A549 (cell line): ENCODE data around the gene NIPBL. TPM values are rescaled to one million over a fixed set of nuclear protein-coding genes. Genes with fewer than 3 reads are reported as not detected.
"Not testable (repeated sequence)": the region's sequence is repeated elsewhere in the genome, so short reads cannot be mapped to it uniquely, and the experiment has no call there.

Source experiments
- ATAC-seq, 2 experiments: fragments of 200-7000 bp in 1 of 2; fragments of >200 bp in 1 of 2; cut with Nextera tagmentation in 1 of 2; cut with Tn5 transposase in 1 of 2; 3 replicates each; pipeline versions ENCODE4 v1.8.0 to v1.9.1; 2018 to 2020; ENCODE audit warnings: mild to moderate bottlenecking in 1 of 2, moderate library complexity in 1 of 2
- CTCF ChIA-PET: fragments of 300-600 bp; sonication (Branson Sonifier 250); formaldehyde crosslinking; extraction: SDS; loops from one replicate; lab custom pipeline; 2021; ENCODE audit warnings: antibody characterized with exemption, inconsistent platforms; lab: Yijun Ruan, JAX
- POLR2A ChIA-PET: fragments of 350-600 bp; formaldehyde crosslinking; extraction: SDS; loops from one replicate; lab custom pipeline; 2021; ENCODE audit warnings: antibody characterized with exemption, inconsistent platforms; lab: Yijun Ruan, JAX
- DNase-seq, 2 experiments: peaks; one replicate each; pipeline versions ENCODE4 v3.0.0 to v3.0.0-alpha.2; 2011 to 2016; ENCODE audit warnings: low read depth in 1 of 2, low spot score in 1 of 2
- FAIRE-seq: peaks from 2 replicates; lab custom pipeline; 2011; peaks lifted over from hg19 to GRCh38; lab: Jason Lieb, UNC
- H3K27ac ChIP-seq, 2 experiments: fragments of >200 bp; sonication (Bioruptor Twin); formaldehyde crosslinking; 3 replicates each; pipeline ENCODE4 v1.5.1; 2016 to 2017
- H3K4me1 ChIP-seq: fragments of >200 bp; sonication (Bioruptor Twin); formaldehyde crosslinking; 3 replicates; pipeline ENCODE4 v1.6.1; 2016
- H3K4me2 ChIP-seq: fragments of >200 bp; sonication (Bioruptor Twin); formaldehyde crosslinking; 3 replicates; pipeline ENCODE4 v1.6.1; 2016
- H3K4me3 ChIP-seq: fragments of >200 bp; sonication (Bioruptor Twin); formaldehyde crosslinking; 3 replicates; pipeline ENCODE4 v1.5.1; 2016
- H3K9me3 ChIP-seq: fragments of >200 bp; sonication (Bioruptor Twin); formaldehyde crosslinking; 3 replicates; pipeline ENCODE4 v1.6.1; 2016
- CBX8 ChIP-seq: fragments of 200-600 bp; sonication (generic); IDR thresholded peaks from 2 replicates; pipeline ENCODE4 v1.6.1; 2016
- EHF ChIP-seq: fragments of 250-450 bp; sonication (Bioruptor Pico); IDR thresholded peaks from 2 replicates; pipeline ENCODE4 v1.5.0; 2020; ENCODE audit warnings: mild to moderate bottlenecking
- HDAC2 ChIP-seq: fragments of 200-600 bp; sonication (generic); IDR thresholded peaks from 2 replicates; pipeline ENCODE4 v1.6.1; 2016
- KDM1A ChIP-seq: fragments of 200-600 bp; sonication (generic); IDR thresholded peaks from 2 replicates; pipeline ENCODE4 v1.6.1; 2016; ENCODE audit warnings: low read depth, mild to moderate bottlenecking
- MAX ChIP-seq: IDR thresholded peaks from 2 replicates; pipeline ENCODE4 v1.6.1; 2012
- MYC ChIP-seq: IDR thresholded peaks from 2 replicates; pipeline ENCODE4 v1.6.1; 2012; ENCODE audit warnings: mild to moderate bottlenecking, inconsistent platforms, low read length, improper control_type of control experiment, borderline replicate concordance
- PBX3 ChIP-seq: IDR thresholded peaks from 2 replicates; pipeline ENCODE4 v1.6.1; 2012
- PHF8 ChIP-seq: fragments of 200-600 bp; sonication (generic); IDR thresholded peaks from 2 replicates; pipeline ENCODE4 v1.6.1; 2016; ENCODE audit warnings: low read depth, mild to moderate bottlenecking, antibody characterized with exemption, moderate library complexity, borderline replicate concordance
- RNF2 ChIP-seq: fragments of 200-600 bp; sonication (generic); IDR thresholded peaks from 2 replicates; pipeline ENCODE4 v1.6.1; 2016; ENCODE audit warnings: low read depth, mild to moderate bottlenecking, antibody characterized with exemption, moderate library complexity, borderline replicate concordance
- SMC3 ChIP-seq: fragments of >200 bp; sonication (Bioruptor Twin); formaldehyde crosslinking; IDR thresholded peaks from 3 replicates; pipeline ENCODE4 v1.6.1; 2018; ENCODE audit warnings: inconsistent platforms
- ZC3H11A ChIP-seq: fragments of 450-650 bp; IDR thresholded peaks from 2 replicates; pipeline ENCODE4 v1.6.1; 2014; ENCODE audit warnings: antibody characterized with exemption, mild to moderate bottlenecking
- ZNF302 ChIP-seq: fragments of 250-450 bp; sonication (Bioruptor Pico); IDR thresholded peaks from 2 replicates; pipeline ENCODE4 v1.9.0; 2021; ENCODE audit warnings: inconsistent platforms, mild to moderate bottlenecking, moderate library complexity
- WGBS: methylation state at CpG from one replicate; pipeline ENCODE4 v1.1.6; 2017; ENCODE audit errors: missing lambda C conversion rate; 5-methylcytosine and 5-hydroxymethylcytosine counted together
- polyA plus RNA-seq, 4 experiments: library from polyadenylated mRNA; depleted of rRNA in 3 of 4; stranded (reverse); fragments of >200 nt; fragmentation: RNase III in 1 of 4; extraction: RNeasy Plus Mini Kit Qiagen cat#74134 plus additional on column Dnase treatment in 1 of 4; gene quantifications; 2 replicates in 3 of 4; 3 replicates in 1 of 4; pipeline ENCODE4 v1.2.3, GENCODE V29; 2011 to 2017
- TF ChIP-seq, protein P1 (sequence below): fragments of 450-650 bp; IDR thresholded peaks from 2 replicates; pipeline ENCODE4 v1.6.1; 2014; ENCODE audit warnings: antibody characterized with exemption
- TF ChIP-seq, protein P2 (sequence below): fragments of >200 bp; sonication (Bioruptor Twin); formaldehyde crosslinking; IDR thresholded peaks from 3 replicates; pipeline ENCODE4 v1.5.1; 2016

The NIPBL gene
- polyA plus RNA-seq, 2 of the 4 experiments (the other 2 are of a cell fraction), result 12.4 to 33.4 TPM

DNA sequence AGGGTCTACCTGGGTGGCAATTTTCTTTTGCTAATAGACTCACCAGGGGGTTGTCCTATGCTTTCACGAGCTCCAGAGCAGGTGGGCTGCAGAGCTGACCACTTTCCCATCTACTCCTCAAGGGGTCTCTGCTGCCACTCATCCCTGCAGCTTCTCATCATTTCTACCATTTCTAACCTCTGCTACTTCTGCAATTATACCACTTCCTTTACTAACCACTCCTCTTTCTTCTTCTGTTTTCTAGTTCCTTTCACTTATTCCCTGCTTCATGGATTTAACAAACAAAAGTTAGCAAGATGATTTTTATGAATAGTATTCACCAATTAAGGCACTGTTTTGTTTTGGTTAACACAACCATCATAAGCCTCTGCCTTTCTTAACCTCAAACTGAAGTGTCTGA lies 34.5 kb upstream of the NIPBL start (continued):
- TF ChIP-seq, protein P1, sequence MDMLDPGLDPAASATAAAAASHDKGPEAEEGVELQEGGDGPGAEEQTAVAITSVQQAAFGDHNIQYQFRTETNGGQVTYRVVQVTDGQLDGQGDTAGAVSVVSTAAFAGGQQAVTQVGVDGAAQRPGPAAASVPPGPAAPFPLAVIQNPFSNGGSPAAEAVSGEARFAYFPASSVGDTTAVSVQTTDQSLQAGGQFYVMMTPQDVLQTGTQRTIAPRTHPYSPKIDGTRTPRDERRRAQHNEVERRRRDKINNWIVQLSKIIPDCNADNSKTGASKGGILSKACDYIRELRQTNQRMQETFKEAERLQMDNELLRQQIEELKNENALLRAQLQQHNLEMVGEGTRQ, result no peak
- TF ChIP-seq HDAC2, result no peak
- no peak for TF ChIP-seq ZNF302
- TF ChIP-seq KDM1A, result no peak

DNA sequence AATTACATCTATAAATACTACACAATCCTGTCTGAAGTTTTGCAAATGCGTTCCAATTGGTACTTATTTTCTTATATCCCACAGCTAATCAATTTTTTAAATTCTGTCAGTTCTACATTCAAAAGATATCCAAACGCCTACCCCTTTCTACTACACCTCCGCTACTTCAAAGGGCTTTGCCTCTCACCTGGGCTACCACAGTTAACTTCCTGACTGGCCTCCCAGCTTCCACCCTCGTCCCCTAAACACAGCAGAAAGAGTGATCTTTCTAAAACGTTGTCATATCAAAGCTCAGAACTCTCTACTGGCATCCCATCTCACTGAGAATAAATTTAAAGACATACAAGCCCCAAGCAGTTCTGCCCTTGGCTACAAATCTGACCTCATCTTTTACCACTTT lies 32.3 kb upstream of the NIPBL start:
- POLR2A ChIA-PET, result no interaction called here
- no peaks in the 10 kb centered on the region for H3K4me1 ChIP-seq
- no peak overlapping the region for H3K27ac ChIP-seq
- DNase-seq (no peak), FAIRE-seq (no peak), ATAC-seq (no peak)
- no peak overlapping the region for H3K4me3 ChIP-seq
- TF ChIP-seq SMC3, result no peak
- no peak overlapping the region for H3K4me2 ChIP-seq
- CTCF ChIA-PET, result interaction anchor here (1.5 kb wide), 1 partner anchor 9 kb away, joined by 3 read pairs; no protein-coding TSS in a partner anchor
- H3K9me3 ChIP-seq, result peaks cover 8% of the 10 kb centered on the region; the same call in 2 of the 3 replicates
- WGBS, result 23% methylated on average over 5 of the region's 5 CpGs

DNA sequence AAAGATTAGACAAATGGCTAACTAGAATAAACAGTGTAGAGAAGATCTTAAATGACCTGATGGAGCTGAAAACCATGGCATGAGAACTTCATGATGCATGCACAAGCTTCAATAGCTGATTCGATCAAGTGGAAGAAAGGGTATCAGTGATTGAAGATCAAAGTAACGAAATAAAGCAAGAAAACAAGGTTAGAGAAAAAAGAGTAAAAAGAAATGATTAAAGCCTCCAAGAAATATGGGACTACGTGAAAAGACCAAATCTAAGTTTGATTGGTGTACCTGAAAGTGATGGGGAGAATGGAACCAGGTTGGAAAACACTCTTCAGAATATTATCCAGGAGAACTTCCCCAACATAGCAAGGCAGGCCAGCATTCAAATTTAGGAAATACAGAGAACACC lies 28.0 kb upstream of the NIPBL start:
- H3K4me1 ChIP-seq, H3K4me2 ChIP-seq, FAIRE-seq, DNase-seq, H3K4me3 ChIP-seq, ATAC-seq: not testable (repeated sequence)
- WGBS, result 12% methylated on average over 3 of the region's 3 CpGs
- TF ChIP-seq RNF2 (peak; percentile 90; the same call in 1 of the 2 replicates), CBX8 (peak; percentile 92)
- TF ChIP-seq, all 56 proteins: peak for 2; not testable (repeated sequence) for 54
- CTCF ChIA-PET, H3K9me3 ChIP-seq, POLR2A ChIA-PET, H3K27ac ChIP-seq: not testable (repeated sequence)

DNA sequence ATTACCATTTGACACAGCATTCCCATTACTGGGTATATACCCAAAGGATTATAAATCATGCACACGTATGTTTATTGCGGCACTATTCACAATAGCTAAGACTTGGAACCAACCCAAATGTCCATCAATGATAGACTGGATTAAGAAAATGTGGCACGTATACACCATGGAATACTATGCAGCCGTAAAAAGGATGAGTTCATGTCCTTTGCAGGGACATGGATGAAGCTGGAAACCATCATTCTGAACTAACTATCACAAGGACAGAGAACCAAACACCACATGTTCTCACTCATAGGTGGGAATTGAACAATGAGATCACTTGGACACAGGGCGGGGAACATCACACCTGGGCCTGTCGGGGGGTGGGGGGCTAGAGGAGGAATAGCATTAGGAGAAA lies 23.7 kb upstream of the NIPBL start:
- FAIRE-seq, H3K4me3 ChIP-seq, ATAC-seq, H3K4me2 ChIP-seq, POLR2A ChIA-PET, DNase-seq, H3K4me1 ChIP-seq, CTCF ChIA-PET, H3K27ac ChIP-seq, H3K9me3 ChIP-seq: not testable (repeated sequence)
- 81% methylated on average over 5 of the region's 6 CpGs for WGBS

DNA sequence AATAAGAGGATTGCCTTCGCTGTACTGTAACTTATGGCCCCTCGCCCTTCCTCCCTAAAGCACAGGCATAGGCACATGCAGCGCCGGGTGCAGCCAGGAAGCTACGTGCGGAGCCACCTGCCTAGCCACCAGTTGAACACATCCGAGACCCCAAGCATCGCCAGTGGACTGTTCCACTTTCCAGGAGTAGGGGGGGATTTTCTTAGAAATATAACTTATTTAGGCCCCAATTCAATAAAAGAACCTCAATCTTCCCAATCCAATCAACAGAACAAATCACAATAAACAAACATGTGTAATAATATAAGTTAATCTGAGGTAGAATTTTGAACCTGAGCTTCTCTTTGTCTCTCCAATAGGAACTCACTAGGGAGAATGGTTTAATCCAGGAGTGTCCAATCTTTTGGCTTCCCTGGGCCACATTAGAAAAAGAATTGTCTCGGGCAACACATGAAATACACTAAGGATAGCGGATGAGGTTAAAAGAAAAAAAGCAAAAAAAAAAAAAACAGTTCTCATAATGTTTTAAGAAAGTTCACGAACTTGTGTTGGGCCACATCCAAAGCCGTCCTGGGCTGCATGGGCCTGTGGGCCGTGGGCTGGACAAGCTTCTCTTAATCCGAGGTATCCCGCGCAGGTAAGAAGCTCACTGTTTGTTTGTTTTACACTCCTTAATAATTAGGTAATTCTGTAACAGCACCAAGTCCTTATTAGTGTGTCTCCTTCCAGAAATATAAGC lies 22.0 kb upstream of the NIPBL start:
- ATAC-seq, result no peak
- WGBS, result 83% methylated on average over 16 of the region's 16 CpGs
- ChIA-PET CTCF (interaction anchor here (0.9 kb wide), 1 partner anchor 16 kb away, joined by 3 read pairs; no protein-coding TSS in a partner anchor), POLR2A (no interaction called here)
- Histone ChIP-seq H3K4me3 (no peak overlapping the region), H3K27ac (no peak overlapping the region), H3K4me2 (no peak overlapping the region), H3K9me3 (no peaks in the 10 kb centered on the region), H3K4me1 (no peaks in the 10 kb centered on the region)
- FAIRE-seq, result no peak
- TF ChIP-seq ZNF302 (no peak), PBX3 (no peak), MYC (no peak), MAX (no peak), PHF8 (no peak), CBX8 (no peak), EHF (CRISPR knock-in tag) (no peak), ZC3H11A (no peak), KDM1A (no peak)
- TF ChIP-seq, protein P2, sequence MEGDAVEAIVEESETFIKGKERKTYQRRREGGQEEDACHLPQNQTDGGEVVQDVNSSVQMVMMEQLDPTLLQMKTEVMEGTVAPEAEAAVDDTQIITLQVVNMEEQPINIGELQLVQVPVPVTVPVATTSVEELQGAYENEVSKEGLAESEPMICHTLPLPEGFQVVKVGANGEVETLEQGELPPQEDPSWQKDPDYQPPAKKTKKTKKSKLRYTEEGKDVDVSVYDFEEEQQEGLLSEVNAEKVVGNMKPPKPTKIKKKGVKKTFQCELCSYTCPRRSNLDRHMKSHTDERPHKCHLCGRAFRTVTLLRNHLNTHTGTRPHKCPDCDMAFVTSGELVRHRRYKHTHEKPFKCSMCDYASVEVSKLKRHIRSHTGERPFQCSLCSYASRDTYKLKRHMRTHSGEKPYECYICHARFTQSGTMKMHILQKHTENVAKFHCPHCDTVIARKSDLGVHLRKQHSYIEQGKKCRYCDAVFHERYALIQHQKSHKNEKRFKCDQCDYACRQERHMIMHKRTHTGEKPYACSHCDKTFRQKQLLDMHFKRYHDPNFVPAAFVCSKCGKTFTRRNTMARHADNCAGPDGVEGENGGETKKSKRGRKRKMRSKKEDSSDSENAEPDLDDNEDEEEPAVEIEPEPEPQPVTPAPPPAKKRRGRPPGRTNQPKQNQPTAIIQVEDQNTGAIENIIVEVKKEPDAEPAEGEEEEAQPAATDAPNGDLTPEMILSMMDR, result no peak
- TF ChIP-seq, protein P1, result no peak
- no peak for DNase-seq
